ENCODE results near the gene KLF13. TPM values are rescaled to one million over a fixed set of nuclear protein-coding genes. Genes with fewer than 3 reads are reported as not detected.

KLF13 gene
- total RNA-seq, 4 donors from 2014 or later, result 50.8 to 151 (median 98.7) TPM

DNA sequence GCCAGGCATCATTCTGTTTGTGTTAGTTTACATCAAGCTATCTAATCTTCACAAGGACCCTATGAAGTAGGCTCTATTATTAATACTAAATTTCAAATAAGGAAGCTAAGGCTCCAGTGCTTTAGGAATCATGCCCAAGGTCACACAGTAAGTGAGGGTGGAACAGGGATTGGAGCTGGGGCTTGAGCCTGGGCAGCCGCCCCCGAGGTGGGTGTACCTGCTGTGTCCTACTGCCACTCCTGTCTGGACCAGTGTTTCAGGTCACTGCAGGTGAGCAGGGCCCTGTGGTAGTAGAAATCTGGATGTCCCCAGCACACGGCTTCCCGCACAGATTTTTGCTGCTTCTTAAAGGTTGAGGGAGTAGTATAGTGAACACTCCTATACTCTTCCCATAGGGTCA, 6.5 kb downstream of the KLF13 start:
- TF ChIP-seq, protein P1, sequence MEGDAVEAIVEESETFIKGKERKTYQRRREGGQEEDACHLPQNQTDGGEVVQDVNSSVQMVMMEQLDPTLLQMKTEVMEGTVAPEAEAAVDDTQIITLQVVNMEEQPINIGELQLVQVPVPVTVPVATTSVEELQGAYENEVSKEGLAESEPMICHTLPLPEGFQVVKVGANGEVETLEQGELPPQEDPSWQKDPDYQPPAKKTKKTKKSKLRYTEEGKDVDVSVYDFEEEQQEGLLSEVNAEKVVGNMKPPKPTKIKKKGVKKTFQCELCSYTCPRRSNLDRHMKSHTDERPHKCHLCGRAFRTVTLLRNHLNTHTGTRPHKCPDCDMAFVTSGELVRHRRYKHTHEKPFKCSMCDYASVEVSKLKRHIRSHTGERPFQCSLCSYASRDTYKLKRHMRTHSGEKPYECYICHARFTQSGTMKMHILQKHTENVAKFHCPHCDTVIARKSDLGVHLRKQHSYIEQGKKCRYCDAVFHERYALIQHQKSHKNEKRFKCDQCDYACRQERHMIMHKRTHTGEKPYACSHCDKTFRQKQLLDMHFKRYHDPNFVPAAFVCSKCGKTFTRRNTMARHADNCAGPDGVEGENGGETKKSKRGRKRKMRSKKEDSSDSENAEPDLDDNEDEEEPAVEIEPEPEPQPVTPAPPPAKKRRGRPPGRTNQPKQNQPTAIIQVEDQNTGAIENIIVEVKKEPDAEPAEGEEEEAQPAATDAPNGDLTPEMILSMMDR (IDR thresholded peaks at IDR 0.05), result no peak
- TF ChIP-seq POLR2A (IDR thresholded peaks at IDR 0.05), result no peak
- WGBS, 2 donors, result 81 to 86% methylated on average over 4 of the region's 4 CpGs
- intact Hi-C loops (cut with DNase I; ENCODE audit: low total_unique reads), result no loop called here
- DNase-seq (ENCODE audit: low spot score in 2 of 2), result no peak
- no peak overlapping the region for H3K4me3 ChIP-seq (ENCODE audit: low read depth, poor library complexity, severe bottlenecking)

DNA sequence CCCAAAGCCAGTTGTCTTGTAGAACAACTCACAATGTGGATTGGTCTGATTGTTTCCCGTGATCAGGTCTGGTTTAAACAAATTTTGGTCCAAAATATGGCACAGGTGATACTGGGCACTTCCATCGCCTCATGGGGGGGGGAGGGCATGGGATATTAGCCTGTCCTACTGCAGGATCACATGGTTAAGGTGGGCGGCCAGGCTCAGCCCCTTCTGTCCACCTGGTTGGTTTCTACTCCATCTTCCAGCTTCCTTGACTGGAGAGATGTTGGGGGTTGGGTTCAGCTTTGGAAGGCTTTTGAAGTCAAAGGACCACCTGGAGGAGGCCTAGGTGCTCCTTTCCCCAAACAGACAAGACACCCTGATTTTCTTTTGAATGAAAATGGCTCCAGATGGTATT, 7.2 kb downstream of the KLF13 start:
- H3K4me3 ChIP-seq (ENCODE audit: low read depth, poor library complexity, severe bottlenecking), result no peak overlapping the region
- DNase-seq (ENCODE audit: low spot score in 2 of 2), result no peak
- intact Hi-C loops (cut with DNase I; ENCODE audit: low total_unique reads), result no loop called here
- 95 to 99% methylated on average over 3 of the region's 3 CpGs for WGBS, 2 donors
- TF ChIP-seq POLR2A (IDR thresholded peaks at IDR 0.05), result no peak
- TF ChIP-seq, protein P1 (IDR thresholded peaks at IDR 0.05), result no peak

DNA sequence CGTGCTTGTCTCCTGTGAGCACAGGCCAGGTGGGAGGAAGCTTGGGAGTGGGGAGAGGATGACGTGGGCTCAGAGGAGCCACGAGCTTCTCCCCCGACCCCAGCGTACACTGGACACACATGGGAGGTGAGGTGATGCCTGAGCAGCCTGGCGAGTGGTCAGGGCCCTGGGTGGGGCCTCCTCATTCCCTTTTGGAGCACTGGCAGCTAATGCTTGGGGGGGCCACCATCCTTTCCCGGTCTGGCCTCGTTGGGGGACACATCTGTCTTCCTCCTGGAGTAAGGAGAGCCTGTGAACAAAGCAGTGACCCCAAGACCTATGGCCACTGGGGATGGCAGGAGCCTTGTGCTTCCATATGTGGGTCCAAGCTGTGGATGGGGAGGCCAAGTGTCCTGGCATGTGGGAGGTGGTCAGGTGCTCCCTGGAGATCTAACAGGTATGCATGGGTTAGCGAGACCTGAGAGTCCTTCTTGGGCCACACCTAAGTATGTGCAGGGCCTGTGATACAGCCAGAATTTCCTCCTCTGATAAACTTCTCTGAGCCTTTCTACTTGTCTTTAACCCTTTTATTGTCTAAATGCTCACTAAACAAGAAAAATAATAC, 9.5 kb downstream of the KLF13 start:
- intact Hi-C loops (cut with DNase I; ENCODE audit: low total_unique reads), result no loop called here
- H3K4me3 ChIP-seq (ENCODE audit: low read depth, poor library complexity, severe bottlenecking), result no peak overlapping the region
- DNase-seq (ENCODE audit: low spot score in 2 of 2), result no peak
- 60 to 62% methylated on average over 9 of the region's 9 CpGs for WGBS, 2 donors
- no peak for TF ChIP-seq POLR2A (IDR thresholded peaks at IDR 0.05)
- TF ChIP-seq, protein P1 (IDR thresholded peaks at IDR 0.05), result no peak

DNA sequence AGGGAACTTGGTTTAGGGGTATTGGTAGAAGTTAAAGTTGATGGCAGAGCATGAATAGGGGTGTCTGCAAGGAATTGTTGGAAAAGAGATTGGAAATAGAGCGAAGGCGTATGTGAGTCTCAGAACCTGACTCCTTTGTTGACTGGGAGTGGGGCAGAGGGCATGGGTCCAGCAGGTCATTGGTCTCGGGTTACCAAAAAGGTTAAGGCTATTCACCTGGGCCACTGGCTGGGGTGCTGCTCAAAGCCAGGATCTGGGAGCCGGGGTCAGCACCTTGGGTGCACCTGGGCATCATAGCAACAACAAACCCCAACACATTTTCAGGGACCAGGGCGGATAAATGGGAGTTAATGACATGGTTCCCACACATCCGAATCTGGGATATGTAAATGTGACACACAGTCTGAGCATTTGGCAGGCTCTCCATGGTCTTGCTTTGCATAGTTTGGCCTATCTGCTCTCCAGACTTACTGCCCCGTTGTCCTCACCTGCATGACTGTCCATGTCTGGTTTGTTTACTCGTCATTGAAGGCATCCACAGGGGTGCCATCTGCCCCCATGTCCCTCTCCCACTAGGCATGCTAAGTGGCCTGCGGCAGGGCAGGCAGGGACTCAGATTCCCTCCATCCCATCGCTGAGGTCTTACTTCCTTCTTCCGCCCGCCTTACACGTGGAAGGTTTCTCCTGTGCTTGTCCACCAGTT, 10.1 kb downstream of the KLF13 start:
- intact Hi-C loops (cut with DNase I; ENCODE audit: low total_unique reads), result no loop called here
- no peak for DNase-seq (ENCODE audit: low spot score in 2 of 2)

DNA sequence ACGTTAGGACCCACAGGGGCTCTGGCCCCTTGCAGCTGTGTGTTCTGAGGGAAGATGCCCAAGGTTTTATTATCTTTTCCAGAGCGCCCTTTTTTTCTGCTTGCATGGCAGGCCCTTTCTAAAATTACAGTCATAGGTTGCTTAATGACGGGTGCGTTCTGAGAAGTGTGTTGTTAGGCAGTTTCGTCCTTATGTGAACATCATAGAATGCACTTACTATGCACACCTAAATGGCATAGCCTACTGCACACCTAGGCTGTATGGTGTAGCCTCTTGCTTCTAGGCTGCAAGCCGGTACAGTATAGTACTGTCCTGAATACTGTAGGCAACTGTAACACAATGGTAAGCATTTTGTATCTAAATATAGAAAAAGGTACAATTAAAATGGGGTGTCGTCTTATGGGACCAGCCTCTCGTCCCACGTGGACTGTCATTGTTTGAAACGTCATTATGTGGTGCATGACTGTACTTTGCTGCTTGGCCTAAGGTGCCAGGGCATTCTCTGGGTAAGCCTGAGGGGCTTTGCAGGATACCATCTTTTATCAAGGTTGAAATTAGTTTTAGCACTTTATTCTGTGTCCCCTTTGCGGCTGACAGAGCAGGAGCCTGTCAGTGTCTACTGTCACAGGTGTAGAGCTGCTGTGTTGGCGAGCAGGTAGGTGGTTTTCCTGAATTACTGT, 10.9 kb downstream of the KLF13 start:
- TF ChIP-seq, protein P1 (IDR thresholded peaks at IDR 0.05), result no peak
- no peak for TF ChIP-seq POLR2A (IDR thresholded peaks at IDR 0.05)
- intact Hi-C loops (cut with DNase I; ENCODE audit: low total_unique reads), result no loop called here
- DNase-seq (ENCODE audit: low spot score in 2 of 2), result no peak
- 68 to 71% methylated on average over 12 of the region's 12 CpGs for WGBS, 2 donors
- no peak overlapping the region for H3K4me3 ChIP-seq (ENCODE audit: low read depth, poor library complexity, severe bottlenecking)

More for the DNA sequence above, 10.1 kb downstream of the KLF13 start:
- H3K4me3 ChIP-seq (ENCODE audit: low read depth, poor library complexity, severe bottlenecking), result no peak overlapping the region
- 69 to 76% methylated on average over 13 of the region's 13 CpGs for WGBS, 2 donors
- TF ChIP-seq, protein P1 (IDR thresholded peaks at IDR 0.05), result no peak
- TF ChIP-seq POLR2A (IDR thresholded peaks at IDR 0.05), result no peak
